Right renal cortex interstitium (tissue), 3 donors: Measurements from ENCODE around the gene GNGT1. TPM values are rescaled to one million over a fixed set of nuclear protein-coding genes. Genes with fewer than 3 reads are reported as not detected.

ENCODE experiments used
- DNase-seq, 3 donors: peaks; one replicate each; pipeline ENCODE4 v3.0.0-alpha.2; 2013; ENCODE audit warnings: low read depth in 3 of 3, low spot score in 2 of 3
- polyA plus RNA-seq, 3 donors: library from polyadenylated mRNA; unstranded; fragments of 120-200 nt; gene quantifications; one replicate each; pipeline ENCODE4 v1.2.1, GENCODE V29; 2013; ENCODE audit not compliant: insufficient read length in 3 of 3

GNGT1 gene
- polyA plus RNA-seq, 3 donors = 0.24 TPM; not detected in 2

DNA sequence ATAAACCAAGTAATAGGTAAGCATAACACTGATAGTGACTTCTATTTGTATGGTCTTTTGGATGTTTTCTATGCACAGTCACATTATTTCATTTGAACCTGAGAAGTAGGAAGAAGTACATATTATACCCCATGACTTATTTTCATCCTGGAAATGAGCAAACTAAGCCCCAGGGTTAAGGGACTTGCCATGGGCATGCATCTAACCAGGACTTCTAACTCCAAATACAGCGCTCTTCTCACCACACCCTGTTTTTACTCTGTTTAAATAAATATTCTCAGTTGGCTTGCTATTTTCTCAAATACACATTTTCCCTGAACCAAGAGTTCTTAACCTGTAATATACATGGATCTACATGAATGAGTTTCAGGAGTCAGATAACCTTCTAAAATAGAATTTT lies 31.5 kb downstream of the GNGT1 start:
- no peak for DNase-seq

- no peak for DNase-seq
Observed at GRCh38 chr7:93938293-93938692, 31.9 kb downstream of the GNGT1 start.

- no peak for DNase-seq
Observed at GRCh38 chr7:93941945-93942344, 35.6 kb downstream of the GNGT1 start.

- no peak for DNase-seq
Observed at GRCh38 chr7:93943816-93944540, 37.6 kb downstream of the GNGT1 start.

GRCh38 chr7:93944673-93945072 lies 38.3 kb downstream of the GNGT1 start:
- no peak for DNase-seq

GRCh38 chr7:93945083-93945482 lies 38.7 kb downstream of the GNGT1 start:
- no peak for DNase-seq

DNA sequence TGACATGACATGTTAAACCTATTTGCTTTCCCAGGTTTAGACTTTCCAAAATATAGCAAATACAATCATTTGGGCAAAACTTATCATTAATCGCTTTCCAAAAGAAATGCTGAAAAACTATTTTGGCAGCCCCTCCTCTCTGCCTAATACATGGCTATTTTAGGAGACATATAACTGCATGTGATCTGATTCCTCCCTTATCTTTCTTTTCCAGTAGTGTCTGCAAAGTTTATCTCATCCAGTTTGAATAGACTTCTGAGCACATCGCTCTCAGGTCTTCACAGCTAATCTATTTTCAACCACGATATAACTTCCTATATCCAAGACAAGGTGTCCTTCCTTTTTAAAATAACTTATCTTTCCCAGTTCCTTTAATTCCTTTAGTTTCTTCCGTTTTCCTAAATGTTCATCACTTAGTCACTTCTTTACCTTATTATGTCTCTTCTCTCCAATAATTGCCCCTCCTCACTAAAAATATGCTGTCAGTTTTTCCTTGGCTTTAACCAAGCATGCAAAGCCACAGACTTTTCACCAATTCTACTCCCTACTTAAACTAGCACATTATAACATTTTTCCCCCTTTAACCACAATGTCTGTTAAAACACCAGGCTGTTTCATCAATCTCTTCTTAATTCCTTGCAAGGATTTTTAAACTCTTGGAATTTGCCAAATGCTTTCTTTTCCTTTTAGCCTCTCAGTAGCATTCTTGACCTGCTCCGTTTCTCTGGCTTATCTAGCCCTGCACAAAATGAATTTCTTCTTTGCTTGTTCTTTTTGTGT lies 39.6 kb downstream of the GNGT1 start:
- no peak for DNase-seq

GRCh38 chr7:93948106-93948505 lies 41.7 kb downstream of the GNGT1 start:
- no peak for DNase-seq

GRCh38 chr7:93948873-93949272 lies 42.5 kb downstream of the GNGT1 start:
- DNase-seq = no peak

DNA sequence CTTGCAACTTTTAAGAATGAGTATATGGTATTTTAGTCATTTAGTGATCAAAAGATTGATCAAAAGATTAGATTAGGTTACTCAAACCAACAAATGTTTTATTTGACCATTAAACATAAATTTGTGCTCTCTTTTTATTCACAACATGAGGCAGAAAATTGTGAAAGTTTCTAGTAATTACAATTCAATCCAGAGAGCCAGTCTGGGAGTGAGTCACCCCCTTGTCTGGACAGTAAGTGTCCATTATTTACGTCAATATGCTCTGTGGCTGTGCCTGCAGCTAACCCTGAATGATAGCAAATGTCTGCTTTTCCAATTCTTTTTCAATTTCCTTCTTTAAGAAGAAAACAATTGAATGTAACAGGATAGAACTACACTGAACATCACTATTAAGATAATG lies 43.1 kb downstream of the GNGT1 start:
- no peak for DNase-seq

DNA sequence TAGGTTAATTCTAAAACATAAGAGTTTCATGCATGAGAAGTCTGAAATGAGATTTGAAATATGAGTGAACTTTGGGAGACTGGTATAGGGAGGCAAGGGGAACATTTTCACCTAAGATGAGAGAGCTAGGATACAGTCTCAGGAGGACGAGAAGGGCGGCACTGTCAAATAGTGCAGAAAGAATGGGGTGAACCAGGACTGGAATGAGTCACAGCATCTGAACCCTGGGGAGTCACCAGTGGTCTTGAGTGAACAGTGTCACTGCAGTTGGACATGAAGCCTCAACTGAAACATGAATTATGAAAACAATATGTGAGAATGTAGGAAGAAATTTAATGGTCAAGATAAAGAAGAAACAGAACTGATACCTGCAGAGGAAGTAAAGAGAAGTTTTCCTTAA lies 48.9 kb downstream of the GNGT1 start:
- DNase-seq = no peak

DNA sequence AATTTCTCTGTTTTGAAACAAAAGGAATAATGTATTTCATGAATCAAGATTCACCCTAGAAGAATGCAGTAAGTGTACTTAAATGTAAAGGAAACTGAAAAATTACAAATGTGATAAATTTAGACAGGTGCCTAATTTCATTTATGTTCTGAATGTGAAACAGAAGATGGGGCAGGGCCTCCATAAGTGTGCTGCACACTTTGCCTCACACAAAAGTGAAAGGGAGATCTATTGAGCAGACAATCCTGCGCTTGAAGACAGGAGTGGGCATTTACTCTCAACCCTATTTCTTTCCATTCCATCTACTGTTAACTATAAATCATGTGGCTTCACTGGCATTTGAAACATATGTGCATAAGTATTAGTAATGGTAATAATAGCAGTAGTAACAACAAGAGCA lies 51.4 kb downstream of the GNGT1 start:
- DNase-seq = no peak

DNA sequence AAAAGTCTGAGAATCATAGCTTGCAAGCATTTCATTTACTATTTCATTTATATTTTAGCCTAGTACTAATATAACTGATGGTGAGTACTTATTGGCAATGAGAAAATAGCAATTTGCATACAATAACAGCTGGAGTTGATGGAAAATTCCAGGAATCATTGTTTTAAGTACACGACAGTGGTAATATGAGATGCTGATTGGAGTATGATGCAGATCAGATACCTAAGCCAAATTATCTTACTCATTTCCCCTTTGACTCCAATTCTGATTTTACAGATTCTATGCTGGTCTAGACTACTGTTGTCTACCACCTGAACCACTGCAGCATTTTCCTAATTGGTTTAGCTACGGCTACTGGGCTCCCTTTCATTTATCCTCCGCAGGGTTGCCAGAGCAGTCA lies 51.8 kb downstream of the GNGT1 start:
- DNase-seq = no peak

- DNase-seq = no peak
Observed at GRCh38 chr7:93958651-93959050, 52.3 kb downstream of the GNGT1 start.

Other genes with a start within 250 kb of the GNGT1 start
- 10 to 100 TPM; 11.3 to 15.0 (median 13.7) TPM for gene TFPI2, start 15.8 kb upstream of the GNGT1 start, polyA plus RNA-seq
- 10 to 100 TPM; 46.4 to 52.5 (median 48.0) TPM for gene GNG11, start 15.2 kb downstream of the GNGT1 start, polyA plus RNA-seq
- gene BET1, start 97.8 kb downstream of the GNGT1 start, polyA plus RNA-seq = 10 to 100 TPM; 47.0 to 50.0 (median 47.4) TPM